ENCODE data around the gene SLC1A7. TPM values are rescaled to one million over a fixed set of nuclear protein-coding genes. Genes with fewer than 3 reads are reported as not detected.

SLC1A7 gene
- total RNA-seq, 6 experiments from 2014 or later = 0.09 TPM; not detected in 5

- Mint-ChIP-seq H3K9me3 (no peaks in the 10 kb centered on the region), H3K27me3 (ENCODE audit: insufficient read depth) (peaks cover 10% of the 10 kb centered on the region), H3K4me1 (ENCODE audit: low read depth) (no peaks in the 10 kb centered on the region), H3K27ac (no peak overlapping the region), H3K4me3 (no peak overlapping the region), H3K36me3 (ENCODE audit: low read depth) (no peaks in the 10 kb centered on the region)
- TF ChIP-seq CTCF (IDR thresholded peaks at IDR 0.05) = no peak
- DNase-seq = no peak
These were observed 63.2 kb downstream of the SLC1A7 start for GRCh38 chr1:53079251-53079650.

GRCh38 chr1:53078333-53079101 lies 63.9 kb downstream of the SLC1A7 start:
- Mint-ChIP-seq H3K36me3 (ENCODE audit: low read depth) (no peaks in the 10 kb centered on the region), H3K27ac (no peak overlapping the region), H3K27me3 (ENCODE audit: insufficient read depth) (peaks cover 7% of the 10 kb centered on the region), H3K4me3 (no peak overlapping the region), H3K4me1 (ENCODE audit: low read depth) (no peaks in the 10 kb centered on the region), H3K9me3 (no peaks in the 10 kb centered on the region)
- TF ChIP-seq CTCF (IDR thresholded peaks at IDR 0.05) = no peak
- no peak for DNase-seq

- DNase-seq = no peak
- no peak for TF ChIP-seq CTCF (IDR thresholded peaks at IDR 0.05)
- Mint-ChIP-seq H3K36me3 (ENCODE audit: low read depth) (no peaks in the 10 kb centered on the region), H3K4me3 (no peak overlapping the region), H3K27me3 (ENCODE audit: insufficient read depth) (peaks cover 7% of the 10 kb centered on the region; the same call in 1 of the 2 replicates), H3K4me1 (ENCODE audit: low read depth) (no peaks in the 10 kb centered on the region), H3K9me3 (no peaks in the 10 kb centered on the region), H3K27ac (no peak overlapping the region)
These were observed 64.9 kb downstream of the SLC1A7 start for GRCh38 chr1:53077599-53077965.

GRCh38 chr1:53076721-53077598 lies 65.5 kb downstream of the SLC1A7 start:
- no peak for DNase-seq
- H3K4me1 Mint-ChIP-seq (ENCODE audit: low read depth) = no peaks in the 10 kb centered on the region
- no peak for TF ChIP-seq CTCF (IDR thresholded peaks at IDR 0.05)
- no peak overlapping the region for H3K27ac Mint-ChIP-seq
- H3K4me3 Mint-ChIP-seq = no peak overlapping the region
- H3K36me3 Mint-ChIP-seq (ENCODE audit: low read depth) = no peaks in the 10 kb centered on the region
- peaks cover 9% of the 10 kb centered on the region; the same call in 1 of the 2 replicates for H3K27me3 Mint-ChIP-seq (ENCODE audit: insufficient read depth)
- no peaks in the 10 kb centered on the region for H3K9me3 Mint-ChIP-seq

GRCh38 chr1:53076165-53076564 lies 66.3 kb downstream of the SLC1A7 start:
- Mint-ChIP-seq H3K4me3 (no peak overlapping the region), H3K9me3 (no peaks in the 10 kb centered on the region), H3K27me3 (ENCODE audit: insufficient read depth) (peaks cover 10% of the 10 kb centered on the region; the same call in 1 of the 2 replicates), H3K27ac (no peak overlapping the region), H3K4me1 (ENCODE audit: low read depth) (no peaks in the 10 kb centered on the region), H3K36me3 (ENCODE audit: low read depth) (no peaks in the 10 kb centered on the region)
- TF ChIP-seq CTCF (IDR thresholded peaks at IDR 0.05) = no peak
- no peak for DNase-seq
